GM19438 (cell line): ENCODE data around the gene SCARB1.

Experiments used
- ATAC-seq: cut with Tn5 transposase; IDR thresholded peaks from one replicate; pipeline ENCODE4 v1.9.1; 2021; ENCODE audit warnings: low read depth; ENCODE audit not compliant: unreplicated experiment

Gene SCARB1

DNA sequence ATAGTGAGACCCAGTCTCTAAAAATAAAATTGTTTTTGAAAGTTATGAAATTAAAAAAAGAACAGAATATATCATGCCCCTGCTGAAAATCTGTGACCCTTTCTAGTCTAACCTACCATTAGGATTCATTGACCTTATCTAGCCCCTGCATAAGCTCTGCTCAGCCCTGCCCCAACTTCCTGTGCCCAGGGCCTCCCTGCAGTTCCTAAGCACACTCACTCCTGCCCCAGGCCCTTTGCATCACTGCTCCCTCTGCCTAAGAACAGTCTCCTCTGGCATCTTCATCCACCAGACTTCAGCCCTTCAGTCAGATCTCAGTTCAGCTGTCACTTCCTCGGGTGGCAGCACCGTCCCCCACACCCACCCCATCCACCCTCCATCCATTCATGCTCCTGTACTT is 55.4 kb downstream of the SCARB1 start:
- ATAC-seq, result no peak

DNA sequence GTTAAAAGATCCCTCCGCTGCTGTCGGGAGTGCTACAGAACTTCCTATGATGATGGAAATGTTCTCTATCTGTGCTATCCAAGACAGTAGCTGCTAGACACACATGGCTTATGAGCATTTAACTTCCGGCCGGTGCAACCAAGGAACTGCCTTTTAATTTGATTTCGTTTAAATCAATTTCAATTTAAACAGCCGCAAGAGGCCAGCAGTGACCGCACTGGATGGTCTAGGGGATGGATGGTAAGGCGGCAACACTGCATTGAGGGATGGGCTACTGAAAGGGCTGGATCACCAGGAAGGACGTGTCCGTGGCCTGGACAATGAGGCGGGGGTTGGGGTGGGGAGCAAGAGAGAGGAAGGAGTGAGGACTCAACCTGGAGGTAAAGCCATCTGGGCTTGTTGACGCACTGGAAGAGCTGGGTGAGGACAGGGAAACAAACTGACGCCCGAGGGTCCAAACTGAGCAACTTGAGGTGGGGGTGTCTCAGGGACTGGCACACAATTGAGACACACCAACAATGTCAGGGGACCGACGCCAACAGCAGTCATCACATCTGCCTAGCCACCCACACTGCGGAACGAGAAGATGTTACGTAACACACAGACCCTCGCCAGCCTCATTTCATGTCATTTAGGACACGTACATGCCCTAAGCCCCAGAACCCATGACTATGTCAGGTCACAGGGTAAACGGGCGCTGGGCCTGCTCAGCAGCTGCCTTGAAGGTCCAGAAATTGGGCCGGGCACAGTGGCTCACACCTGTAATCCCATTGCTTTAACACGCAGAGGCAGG is 57.6 kb downstream of the SCARB1 start:
- ATAC-seq, result no peak

DNA sequence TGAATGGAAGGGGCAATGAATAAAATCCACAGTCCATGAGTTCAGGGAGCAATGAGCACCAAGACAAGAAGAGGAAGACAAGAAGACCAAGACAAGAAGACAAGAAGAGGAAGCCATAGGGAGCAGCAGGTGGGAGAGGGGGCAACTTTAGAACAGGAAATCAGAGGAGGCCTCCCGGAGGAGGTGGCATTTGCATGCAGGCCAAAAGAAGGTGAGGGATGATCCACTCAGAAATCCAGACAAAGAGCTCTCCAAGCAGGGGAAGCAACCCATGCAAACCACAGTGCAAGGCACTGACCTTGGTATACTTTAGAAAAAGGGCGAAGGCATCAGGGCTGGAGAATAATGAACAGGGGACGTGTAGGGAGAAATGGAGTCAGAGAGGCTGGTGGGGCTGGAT is 58.6 kb downstream of the SCARB1 start:
- no peak for ATAC-seq

DNA sequence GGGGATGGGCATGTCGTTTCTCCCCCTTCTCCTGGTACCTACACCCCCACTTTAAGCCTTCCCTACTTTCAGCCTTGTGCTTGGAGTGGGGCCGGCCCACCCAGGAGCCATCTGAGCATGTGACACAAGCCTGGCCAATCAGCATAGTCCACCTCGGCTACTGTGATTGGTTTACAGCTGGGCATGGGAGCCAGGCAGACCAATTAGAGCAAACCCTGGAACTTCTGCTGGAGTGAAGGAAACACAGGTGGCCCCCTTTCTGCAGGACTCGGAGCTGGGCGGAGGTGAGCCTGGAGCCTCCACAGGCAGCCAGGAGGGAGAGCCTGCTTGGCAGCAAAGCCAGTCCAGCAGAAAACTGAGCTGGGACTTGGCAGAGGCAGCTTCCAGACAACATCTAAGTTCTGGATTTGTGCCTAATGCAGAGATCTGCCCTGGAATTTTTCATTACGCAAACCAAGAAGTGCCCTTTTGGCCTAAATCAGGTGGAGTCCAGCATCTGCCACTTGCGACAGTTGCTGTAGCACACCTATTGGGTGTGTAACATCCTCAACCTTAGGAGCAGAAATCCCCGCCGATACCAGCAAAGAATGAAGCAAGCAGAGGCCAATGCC is 59.5 kb downstream of the SCARB1 start:
- no peak for ATAC-seq

DNA sequence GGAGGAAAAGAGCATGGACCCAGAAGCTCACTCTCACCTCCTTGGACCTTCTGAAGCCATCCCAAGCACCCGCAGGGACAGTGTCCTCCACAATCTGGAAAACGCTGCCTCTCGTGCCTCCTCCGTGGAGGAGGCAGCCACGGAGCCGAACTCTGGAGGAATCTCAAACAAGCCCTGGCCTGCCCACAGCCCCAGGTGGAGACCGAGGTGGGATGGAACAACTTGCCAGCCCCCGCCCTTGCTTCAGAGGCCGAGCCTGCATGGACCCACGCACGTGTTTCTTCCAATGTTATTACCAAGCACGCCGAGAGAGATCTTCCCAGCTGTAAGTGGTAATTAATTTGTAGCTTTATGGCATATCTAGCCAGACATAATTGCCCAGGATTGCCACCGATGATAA is 61.3 kb downstream of the SCARB1 start:
- no peak for ATAC-seq

DNA sequence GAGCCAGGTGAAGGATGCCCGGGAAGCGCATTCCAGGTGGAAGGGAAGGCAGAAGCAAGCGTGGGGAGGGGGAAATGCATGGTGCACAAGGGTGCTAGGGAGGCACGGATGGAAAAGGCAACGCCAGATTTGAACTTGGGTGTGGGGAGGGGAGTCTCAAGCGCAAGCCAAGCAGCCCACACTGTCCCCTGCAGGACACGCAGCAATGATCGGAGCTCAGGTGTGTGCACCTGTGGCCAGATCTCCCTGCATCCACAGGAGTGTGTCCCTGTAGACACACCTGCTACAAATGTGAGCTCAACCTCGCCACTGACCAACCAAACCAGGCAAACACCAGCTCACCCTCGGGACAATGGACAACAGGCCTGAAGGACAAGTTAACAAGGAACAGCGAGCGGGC is 63.2 kb downstream of the SCARB1 start:
- ATAC-seq, result no peak

DNA sequence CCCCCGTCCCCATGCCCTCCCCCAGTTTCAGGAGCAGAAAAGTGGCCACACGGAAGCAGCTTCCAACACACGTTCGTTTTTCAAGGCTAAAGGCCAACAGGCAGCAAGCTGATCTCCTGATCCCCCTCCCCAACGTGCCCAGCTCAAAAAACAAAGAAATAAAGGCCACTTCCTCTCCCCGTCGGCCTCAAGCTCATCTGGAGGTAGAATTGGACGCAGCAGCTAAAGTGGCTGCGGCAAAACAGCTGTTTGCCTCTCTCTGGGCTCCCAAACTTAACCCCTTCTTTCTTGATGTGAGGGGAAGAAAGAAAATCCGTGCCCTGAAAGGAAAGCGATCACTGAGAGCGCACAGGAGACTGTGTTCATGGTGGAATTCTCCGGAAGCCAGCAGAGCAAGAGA is 66.3 kb downstream of the SCARB1 start:
- ATAC-seq, result no peak

DNA sequence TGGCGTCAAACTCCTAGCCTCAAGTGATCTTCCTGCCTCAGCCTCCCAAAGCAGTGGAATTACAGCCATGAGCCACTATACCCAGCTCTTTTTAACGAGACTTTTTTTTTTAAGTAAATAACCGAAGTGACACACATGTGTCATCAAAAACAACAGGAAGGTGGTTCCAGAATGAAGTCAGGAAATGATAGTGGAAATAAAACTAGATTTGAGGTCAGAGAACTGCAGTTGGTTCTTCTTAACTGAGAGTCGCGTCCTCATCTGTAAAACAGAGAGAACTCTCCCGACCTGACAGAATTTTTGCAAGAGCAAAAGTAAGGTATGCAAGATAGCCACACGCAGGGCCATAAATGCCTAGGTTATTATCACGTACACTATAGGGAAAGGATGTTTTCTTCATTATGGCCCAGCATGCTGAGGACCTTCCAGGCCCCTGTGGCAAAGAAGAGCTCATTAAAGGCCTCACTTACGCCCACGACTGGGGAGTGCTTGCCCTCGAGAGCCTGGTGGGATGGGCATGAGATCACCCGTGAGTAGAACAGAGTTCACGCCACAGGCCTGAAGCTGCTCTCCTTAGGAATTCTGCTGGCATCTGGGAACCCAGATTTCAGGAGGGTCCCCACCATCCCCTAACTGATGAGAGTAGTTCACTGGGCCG is 67.2 kb downstream of the SCARB1 start:
- ATAC-seq, result no peak

DNA sequence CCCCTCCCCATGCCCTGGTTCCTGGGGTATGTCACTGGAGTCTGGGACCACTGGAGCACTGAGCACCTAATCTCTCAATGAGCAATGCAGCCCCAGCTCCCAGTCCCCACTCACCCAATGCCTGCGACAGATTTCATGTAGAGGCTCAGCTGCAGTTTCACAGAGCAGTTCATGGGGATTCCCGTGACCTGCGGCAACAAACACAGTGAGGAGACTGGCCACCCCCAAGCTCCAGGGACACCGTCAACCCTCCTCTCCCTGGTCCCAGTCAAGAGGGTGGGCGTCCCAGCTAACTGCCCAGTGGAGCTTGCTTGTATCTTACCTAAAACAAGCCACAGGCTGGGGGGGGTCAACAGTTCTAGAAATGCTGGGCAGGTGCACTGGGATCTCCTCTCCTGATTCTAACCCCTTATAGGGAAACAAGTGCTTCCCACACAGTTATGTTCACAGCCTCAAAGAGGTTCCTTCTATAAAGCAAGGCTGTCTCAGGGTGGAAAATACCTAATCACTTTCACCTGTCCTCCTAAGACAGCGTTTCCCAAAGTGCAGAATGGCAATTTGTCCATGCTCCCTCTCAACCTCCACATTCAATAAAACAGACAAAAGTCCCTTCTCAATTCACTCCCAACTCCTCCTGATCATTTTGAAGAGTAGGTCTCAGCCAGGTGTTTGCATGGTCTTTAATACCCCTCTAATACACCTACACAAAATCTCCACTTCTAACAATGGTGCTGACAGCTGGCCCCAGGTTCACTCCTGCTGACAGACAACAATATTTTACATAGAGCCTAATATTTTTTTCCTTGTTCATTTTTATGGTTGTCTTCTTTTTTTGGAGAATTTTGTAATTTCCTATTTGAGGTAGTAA is 68.3 kb downstream of the SCARB1 start:
- ATAC-seq, result peak; percentile 75

DNA sequence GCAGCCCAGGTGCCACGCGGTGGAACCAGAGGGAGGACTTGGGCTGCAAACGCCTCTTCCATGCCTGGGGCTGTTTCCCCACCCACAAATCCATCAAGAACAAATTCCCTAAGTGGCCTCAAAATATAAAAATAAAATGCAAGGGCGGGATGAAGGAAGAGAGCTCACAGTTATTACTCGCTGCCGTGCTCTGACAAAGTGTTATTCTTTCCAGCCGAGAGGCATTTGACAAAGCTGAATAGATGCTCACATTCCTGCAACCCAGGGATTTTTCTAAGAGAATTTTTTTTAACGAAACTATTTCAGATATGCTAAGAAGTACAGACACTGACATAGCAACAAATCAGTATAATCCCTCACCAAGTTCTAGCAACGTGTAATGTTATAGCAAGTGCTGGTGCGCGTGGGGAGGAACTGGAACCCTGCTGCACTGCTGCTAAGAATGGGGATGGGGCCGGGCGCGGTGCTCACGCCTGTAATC is 70.7 kb downstream of the SCARB1 start:
- ATAC-seq, result no peak

DNA sequence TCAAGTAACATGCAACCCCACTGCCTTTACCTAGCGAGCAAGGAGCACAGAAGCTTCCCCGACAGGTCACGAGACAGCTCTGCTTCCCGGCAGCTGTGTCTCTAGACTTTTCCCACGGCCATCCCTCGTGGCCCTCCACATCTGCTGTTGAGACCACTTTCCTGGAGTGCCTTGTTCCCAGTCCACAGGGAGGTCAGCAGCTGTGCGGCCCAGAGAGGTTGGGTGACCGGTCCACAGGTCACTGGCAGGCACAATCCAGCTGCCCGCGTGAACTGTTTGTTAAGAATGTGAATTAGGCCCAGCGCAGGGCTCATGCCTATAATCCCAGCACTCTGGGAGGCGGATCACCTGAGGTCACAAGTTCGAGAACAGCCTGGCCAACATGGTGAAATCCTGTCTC is 71.5 kb downstream of the SCARB1 start:
- no peak for ATAC-seq

DNA sequence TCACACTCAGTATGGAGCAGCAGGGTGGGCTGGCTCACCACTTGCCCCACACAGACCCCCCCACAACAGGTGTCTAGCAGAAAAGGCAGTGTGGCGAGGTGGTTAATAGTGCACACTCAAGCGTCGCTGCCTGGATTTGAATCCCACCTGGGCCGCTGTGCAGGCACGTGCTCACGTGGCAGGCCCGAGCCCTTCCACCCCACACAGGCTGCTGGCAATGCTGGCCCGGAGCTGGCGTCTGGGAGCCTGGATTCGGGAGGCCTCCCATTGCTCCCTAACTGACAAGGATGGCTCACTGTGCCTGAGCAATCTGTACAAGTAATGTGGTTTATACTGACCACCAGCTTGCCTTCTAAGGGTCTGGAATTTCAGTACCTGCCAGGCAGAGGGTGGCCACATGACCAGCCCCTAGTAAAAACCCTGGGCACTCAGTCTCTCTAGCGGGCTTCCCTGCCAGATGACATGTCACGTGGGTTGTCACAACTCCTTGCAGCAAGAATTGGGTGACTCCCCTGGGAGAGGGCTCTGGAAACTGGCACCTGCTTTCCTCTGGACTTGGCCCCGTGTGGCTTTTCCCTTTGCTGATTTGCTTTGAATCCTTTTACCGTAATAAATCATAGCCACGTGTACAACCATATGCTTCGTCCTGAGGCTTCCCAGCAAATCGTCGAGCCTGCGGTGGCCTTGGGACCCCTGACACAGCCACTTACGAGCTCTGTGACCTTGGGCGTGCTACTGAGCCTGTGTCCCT is 72.8 kb downstream of the SCARB1 start:
- ATAC-seq, result no peak

DNA sequence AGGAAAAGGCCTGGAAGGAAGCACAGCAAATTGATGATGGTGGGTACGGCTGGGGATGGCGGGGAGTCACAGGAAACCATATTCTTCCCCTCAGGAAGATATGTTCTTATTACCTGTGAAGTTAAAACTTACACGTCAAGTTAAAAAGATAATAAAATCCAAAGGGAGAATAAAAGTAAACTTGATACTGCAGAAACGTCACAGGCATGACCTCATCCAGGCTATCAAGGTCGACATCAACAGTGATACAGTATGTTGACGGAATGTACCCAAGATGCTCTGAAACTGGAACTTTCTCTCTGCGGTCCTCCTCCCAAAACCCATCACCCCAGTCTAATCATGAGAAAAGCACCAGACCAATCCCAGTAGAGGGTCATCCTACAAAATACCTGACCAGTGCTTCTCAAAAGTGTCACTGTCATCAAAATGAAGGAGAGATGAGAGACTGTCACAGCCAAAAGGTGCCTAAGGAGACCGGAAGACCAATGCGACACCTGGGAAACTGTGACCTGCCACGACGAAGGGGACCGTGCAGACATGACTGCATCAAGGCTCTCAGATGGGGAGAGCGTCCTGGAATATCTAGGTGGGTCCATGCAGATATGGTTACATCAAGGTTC is 74.6 kb downstream of the SCARB1 start:
- no peak for ATAC-seq

DNA sequence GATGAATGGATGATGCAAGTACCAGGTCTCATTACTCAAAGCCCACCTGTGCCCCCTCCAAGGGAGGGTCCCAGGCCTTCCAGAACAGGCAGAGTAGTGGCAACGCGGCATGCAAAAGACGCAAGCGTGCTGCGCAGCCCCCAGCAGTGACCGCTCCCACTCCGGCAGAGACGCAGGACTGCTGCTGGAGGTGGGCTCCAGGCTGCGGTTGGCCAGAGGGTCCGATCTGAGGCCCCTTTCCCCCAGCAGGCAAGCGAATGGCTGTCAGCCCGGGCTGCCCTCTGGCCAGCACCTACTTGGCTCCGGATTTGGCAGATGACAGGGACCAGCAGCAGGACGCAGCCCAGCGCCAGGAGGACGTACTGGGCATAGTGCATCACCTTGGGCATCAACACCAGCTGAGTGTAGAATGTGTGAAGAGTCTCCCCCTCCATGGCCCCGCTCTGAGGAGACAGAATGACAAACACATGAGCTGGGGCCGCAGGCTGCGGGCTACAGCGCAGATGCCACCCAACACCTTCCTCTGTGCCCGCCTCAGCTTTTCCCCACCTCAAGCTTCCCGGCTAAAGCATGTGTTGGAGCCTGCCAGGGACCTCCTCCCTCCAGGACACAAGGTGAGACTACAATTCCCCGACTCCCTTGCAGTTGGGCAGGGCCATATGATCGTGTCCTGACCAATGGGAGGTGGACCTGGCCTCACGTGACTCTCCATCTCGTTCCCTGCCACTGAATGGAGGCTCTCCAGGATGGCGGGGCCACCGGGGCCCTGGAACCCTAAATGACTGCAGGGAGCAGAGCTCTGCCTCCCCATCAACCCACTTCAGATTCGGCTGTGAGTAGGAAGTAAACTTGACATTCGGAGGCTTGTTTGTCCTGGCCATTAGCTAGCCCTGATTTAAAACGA is 77.4 kb downstream of the SCARB1 start:
- no peak for ATAC-seq

DNA sequence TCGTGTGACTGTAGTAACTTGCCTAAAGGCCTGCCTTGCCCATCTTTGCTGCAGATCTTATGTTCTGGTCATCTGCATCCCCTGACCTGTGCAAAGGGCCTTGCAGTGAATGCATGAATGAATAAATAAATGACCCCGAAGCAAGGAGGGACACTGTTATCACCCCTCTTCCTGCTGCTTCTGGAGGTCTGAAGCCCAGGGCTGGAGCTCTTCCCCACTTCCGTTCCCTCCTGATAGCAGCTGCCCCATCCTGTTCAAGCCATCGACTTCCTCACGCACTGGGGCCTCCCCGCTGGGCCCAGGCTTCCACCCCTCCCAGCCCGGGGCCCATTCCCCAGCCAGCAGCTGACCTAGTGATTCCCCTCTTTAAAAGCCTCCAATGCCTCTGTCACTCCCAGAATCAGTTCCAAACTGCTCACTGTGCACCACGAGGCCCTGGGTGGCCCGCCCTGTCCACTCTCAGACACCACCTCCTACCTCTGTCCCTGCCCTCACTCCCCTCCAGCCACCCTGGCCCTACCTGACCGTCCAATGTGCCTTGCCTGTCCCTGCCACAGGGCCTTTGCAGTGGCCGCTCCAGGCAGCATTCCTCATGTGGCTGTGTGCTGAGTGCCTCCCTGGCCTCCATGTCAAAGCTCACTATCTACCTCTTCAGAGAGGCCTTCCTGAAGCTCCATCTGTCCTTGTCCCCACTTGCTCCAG is 78.6 kb downstream of the SCARB1 start:
- no peak for ATAC-seq

DNA sequence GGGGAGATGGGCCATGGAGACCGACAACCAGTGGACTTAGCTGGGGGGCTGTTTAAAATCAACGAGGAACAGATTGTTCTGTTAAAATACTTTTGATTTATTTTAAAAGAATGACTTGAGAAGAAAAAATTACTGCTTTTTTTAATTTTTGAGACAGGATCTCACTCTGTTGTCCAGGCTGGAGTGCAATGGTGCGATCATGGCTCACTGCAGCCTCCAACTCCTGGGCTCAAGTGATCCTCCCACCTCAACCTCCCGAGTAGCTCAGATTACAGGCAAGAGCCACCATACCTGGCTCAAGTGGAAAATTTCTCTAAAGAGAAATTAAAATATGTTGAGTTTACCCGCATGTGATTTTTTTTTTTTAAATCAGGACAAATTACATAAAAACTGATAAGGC is 80.6 kb downstream of the SCARB1 start:
- no peak for ATAC-seq

DNA sequence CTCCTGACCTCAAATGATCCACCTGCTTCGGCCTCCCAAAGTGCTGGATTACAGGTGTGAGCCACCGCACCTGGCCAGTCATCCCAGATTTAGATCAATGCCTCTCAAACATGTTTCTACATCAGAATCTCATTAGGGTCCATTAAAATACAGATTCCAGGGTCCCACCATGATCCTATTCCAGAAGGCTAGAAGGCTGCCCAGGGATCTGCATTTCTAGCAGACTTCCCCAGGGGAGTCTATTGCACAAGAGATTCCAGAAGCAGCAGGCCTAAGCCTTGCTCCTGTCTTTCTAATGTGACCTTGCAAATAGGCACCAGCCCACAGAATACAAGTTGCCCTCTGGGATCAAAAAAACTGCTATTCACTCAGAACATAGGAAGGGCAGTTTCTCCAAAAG is 81.5 kb downstream of the SCARB1 start:
- no peak for ATAC-seq
